Right lobe of liver (tissue), 4 donors: ENCODE results near the gene DNAJC21.

Source experiments
- POLR2A ChIP-seq: fragments of 450-650 bp; IDR thresholded peaks from one replicate; pipeline ENCODE4 v1.6.1; 2017; ENCODE audit warnings: antibody characterized with exemption, mild to moderate bottlenecking
- TF ChIP-seq, protein P1 (sequence below), 4 donors: fragments of 200-600 bp in 3 of 4; fragments of 450-650 bp in 1 of 4; IDR thresholded peaks; one replicate each; pipeline versions ENCODE4 v1.5.1 to v1.8.0; 2016 to 2022; ENCODE audit warnings: antibody characterized with exemption in 4 of 4, mild to moderate bottlenecking in 2 of 4
- donor health status: DM: no; HTN: no; CAD: no.
- donor health status: DM: no; HTN: no; CAD: no.
- donor health status: DM: no; HTN: yes; CAD: no.

- TF ChIP-seq POLR2A = no peak
- TF ChIP-seq, protein P1, sequence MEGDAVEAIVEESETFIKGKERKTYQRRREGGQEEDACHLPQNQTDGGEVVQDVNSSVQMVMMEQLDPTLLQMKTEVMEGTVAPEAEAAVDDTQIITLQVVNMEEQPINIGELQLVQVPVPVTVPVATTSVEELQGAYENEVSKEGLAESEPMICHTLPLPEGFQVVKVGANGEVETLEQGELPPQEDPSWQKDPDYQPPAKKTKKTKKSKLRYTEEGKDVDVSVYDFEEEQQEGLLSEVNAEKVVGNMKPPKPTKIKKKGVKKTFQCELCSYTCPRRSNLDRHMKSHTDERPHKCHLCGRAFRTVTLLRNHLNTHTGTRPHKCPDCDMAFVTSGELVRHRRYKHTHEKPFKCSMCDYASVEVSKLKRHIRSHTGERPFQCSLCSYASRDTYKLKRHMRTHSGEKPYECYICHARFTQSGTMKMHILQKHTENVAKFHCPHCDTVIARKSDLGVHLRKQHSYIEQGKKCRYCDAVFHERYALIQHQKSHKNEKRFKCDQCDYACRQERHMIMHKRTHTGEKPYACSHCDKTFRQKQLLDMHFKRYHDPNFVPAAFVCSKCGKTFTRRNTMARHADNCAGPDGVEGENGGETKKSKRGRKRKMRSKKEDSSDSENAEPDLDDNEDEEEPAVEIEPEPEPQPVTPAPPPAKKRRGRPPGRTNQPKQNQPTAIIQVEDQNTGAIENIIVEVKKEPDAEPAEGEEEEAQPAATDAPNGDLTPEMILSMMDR (IDR thresholded peaks at IDR 0.05) = no peak
Observed at GRCh38 chr5:34928267-34928666, 1.1 kb upstream of the DNAJC21 start.
